Lung (tissue), 12 donors: ENCODE results near the gene SDCBP2. TPM values are rescaled to one million over a fixed set of nuclear protein-coding genes. Genes with fewer than 3 reads are reported as not detected.

Experiments
- ATAC-seq: fragments of 200-7000 bp; cut with Tn5 transposase; one replicate; pipeline ENCODE4 v1.9.1; 2020; ENCODE audit warnings: moderate number of reproducible peaks; ENCODE audit not compliant: insufficient read depth, low FRiP score
- DNase-seq, 3 donors: peaks; one replicate each; pipeline ENCODE4 v3.0.0-alpha.2; 2013 to 2017
- H3K27ac ChIP-seq, 2 donors: one replicate each; pipeline ENCODE4 v1.5.1; 2013; ENCODE audit warnings: mild to moderate bottlenecking in 2 of 2, moderate library complexity in 2 of 2, control low read depth in 1 of 2, inconsistent platforms in 1 of 2, low read depth in 1 of 2, low read length in 1 of 2
- H3K27me3 ChIP-seq, 3 donors: one replicate each; pipeline ENCODE4 v1.5.1; 2013; ENCODE audit warnings: low read length in 2 of 3; ENCODE audit not compliant: control insufficient read depth in 3 of 3, insufficient read depth in 3 of 3
- H3K36me3 ChIP-seq, 4 donors: one replicate each; pipeline ENCODE4 v1.5.1; 2013; ENCODE audit warnings: low read length in 4 of 4, mild to moderate bottlenecking in 1 of 4, moderate library complexity in 1 of 4; ENCODE audit not compliant: control insufficient read depth in 4 of 4, insufficient read depth in 4 of 4
- H3K4me1 ChIP-seq, 5 donors: one replicate each; pipeline ENCODE4 v1.5.1; 2013; ENCODE audit warnings: low read length in 5 of 5, mild to moderate bottlenecking in 2 of 5, moderate library complexity in 1 of 5; ENCODE audit not compliant: control insufficient read depth in 5 of 5, insufficient read depth in 5 of 5
- H3K4me3 ChIP-seq: one replicate; pipeline ENCODE4 v1.5.1; 2013; ENCODE audit warnings: mild to moderate bottlenecking, control low read depth, moderate library complexity
- H3K9ac ChIP-seq, 2 donors: one replicate each; pipeline ENCODE4 v1.5.1; 2013; ENCODE audit warnings: low read length in 2 of 2, control low read depth in 1 of 2; ENCODE audit not compliant: insufficient read depth in 1 of 2
- H3K9me3 ChIP-seq, 4 donors: one replicate each; pipeline ENCODE4 v1.5.1; 2013; ENCODE audit warnings: low read length in 3 of 4, mild to moderate bottlenecking in 1 of 4, moderate library complexity in 1 of 4; ENCODE audit not compliant: control insufficient read depth in 4 of 4, insufficient read depth in 3 of 4
- CTCF ChIP-seq: IDR thresholded peaks from 2 replicates; pipeline ENCODE4 v1.5.1; 2012; ENCODE audit warnings: mild to moderate bottlenecking; ENCODE audit errors: control extremely low read depth, extremely low read depth
- WGBS, 2 donors: extraction: QIAGEN DNeasy Blood & Tissue Kit; methylation state at CpG; one replicate each; pipeline ENCODE4 v1.1.7; 2013; 5-methylcytosine and 5-hydroxymethylcytosine counted together
- polyA plus RNA-seq, 2 donors: library from polyadenylated mRNA; stranded (reverse); fragments of 200-250 nt; gene quantifications; one replicate each; pipeline ENCODE4 v1.2.1, GENCODE V29; 2013
- total RNA-seq, 2 donors: library from RNA; depleted of rRNA in 1 of 2; stranded (reverse); fragments of >200 nt in 1 of 2; gene quantifications; one replicate each; pipeline ENCODE4 v1.2.1, GENCODE V29; 2014 to 2021
- donor health status: control.
- donor health status: control.
- donor health status: Bipolar disorder and iron deficiency.
- donor health status: healthy.
- donor health status: DM: yes; HTN: yes; CAD: no.

The SDCBP2 gene
- total and polyA plus RNA-seq, 4 donors: 3.5 to 18.1 (median 12.5) TPM

DNA sequence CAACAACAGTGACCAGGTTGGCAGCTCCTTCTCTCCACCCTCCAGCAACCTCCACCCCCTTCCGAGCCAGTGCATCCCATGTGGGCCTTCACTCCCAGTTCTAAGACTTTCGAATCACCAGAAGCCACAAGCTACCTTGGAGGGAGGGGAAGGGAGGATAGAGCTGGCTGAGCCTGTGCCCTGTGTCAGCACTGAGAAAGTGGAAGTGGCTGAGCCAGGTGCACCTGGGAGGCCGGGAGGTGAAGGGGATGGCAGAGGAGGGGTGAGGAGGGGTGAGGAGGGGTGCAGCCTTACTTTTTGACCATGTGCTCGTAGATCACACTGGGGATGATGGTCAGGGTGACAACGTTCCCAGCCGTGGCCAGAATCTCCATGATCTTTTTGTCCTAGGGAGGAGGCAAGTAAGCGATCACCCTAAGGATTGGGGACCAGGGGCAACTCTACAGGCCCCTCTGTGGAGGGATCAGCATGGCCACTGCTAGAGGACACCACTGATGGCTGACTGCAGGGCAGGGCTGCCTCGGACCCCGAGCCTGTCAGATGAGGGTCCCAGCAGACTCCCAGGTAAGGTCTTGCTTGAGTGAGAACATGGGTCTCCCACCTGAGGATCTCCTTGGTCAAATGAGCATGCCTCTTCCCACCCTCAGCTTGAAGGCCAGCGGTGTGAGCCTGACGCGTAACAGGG, 18.3 kb downstream of the SDCBP2 start:
- TF ChIP-seq CTCF: no peak
- ATAC-seq (no peak), DNase-seq (no peak)
- Histone ChIP-seq H3K36me3 (peaks cover 0 to 14% (median 0%) of the 10 kb centered on the region in 4 donors), H3K9ac (no peak overlapping the region), H3K9me3 (no peaks in the 10 kb centered on the region), H3K27me3 (no peaks in the 10 kb centered on the region), H3K4me3 (no peak overlapping the region), H3K27ac (no peak overlapping the region), H3K4me1 (peaks cover 0 to 6% (median 0%) of the 10 kb centered on the region in 5 donors)
- 87 to 88% methylated on average over 10 to 12 of the region's 12 CpGs for WGBS, 2 donors

DNA sequence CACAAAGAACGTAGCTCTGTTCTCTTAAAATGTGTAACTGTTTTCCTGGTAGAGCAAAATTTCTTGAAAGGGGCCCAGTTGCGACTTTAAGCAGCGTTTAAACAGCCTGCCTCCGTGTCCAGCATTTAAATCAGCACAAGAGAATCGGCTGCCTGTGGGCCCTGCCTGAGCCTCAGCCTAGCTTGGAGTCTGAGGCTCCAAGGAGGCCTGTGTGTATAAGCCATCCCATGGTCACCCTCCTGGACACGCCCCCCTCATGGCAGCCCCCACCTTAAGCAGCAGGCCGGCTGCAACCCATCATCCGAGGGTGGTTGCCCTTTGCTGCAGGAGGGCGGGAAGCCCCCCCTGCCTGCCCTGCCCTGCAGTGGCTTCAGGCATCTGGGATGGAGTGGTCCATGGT, 18.9 kb downstream of the SDCBP2 start:
- H3K4me3 ChIP-seq: no peak overlapping the region
- peaks cover 0 to 20% (median 0%) of the 10 kb centered on the region in 4 donors for H3K36me3 ChIP-seq
- DNase-seq: no peak
- no peaks in the 10 kb centered on the region for H3K27me3 ChIP-seq
- TF ChIP-seq CTCF: no peak
- no peak overlapping the region for H3K27ac ChIP-seq
- H3K9ac ChIP-seq: no peak overlapping the region
- ATAC-seq: no peak
- WGBS, 2 donors: 78 to 91% methylated on average over 9 of the region's 9 CpGs
- H3K9me3 ChIP-seq: no peaks in the 10 kb centered on the region
- H3K4me1 ChIP-seq: peaks cover 0 to 6% (median 0%) of the 10 kb centered on the region in 5 donors

GRCh38 chr20:1309439-1309847, 19.5 kb downstream of the SDCBP2 start:
- DNase-seq: no peak
- Histone ChIP-seq H3K4me3 (no peak overlapping the region), H3K4me1 (peaks cover 0 to 6% (median 0%) of the 10 kb centered on the region in 5 donors), H3K36me3 (peaks cover 0 to 25% (median 0%) of the 10 kb centered on the region in 4 donors), H3K9ac (no peak overlapping the region), H3K9me3 (no peaks in the 10 kb centered on the region), H3K27me3 (no peaks in the 10 kb centered on the region), H3K27ac (no peak overlapping the region)
- no peak for TF ChIP-seq CTCF
- ATAC-seq: no peak
- WGBS, 2 donors: 89 to 93% methylated on average over 12 of the region's 12 CpGs
